H9 (cell line): ENCODE results near the gene METTL9. TPM values are rescaled to one million over a fixed set of nuclear protein-coding genes. Genes with fewer than 3 reads are reported as not detected.

ENCODE experiments used
- DNase-seq: peaks from one replicate; pipeline ENCODE4 v3.0.0-alpha.2; 2017
- H2AFZ ChIP-seq: one replicate; pipeline ENCODE4 v1.6.1; 2013; ENCODE audit warnings: mild to moderate bottlenecking, low read length, control low read depth, moderate library complexity
- H2AK5ac ChIP-seq: 2 replicates; pipeline ENCODE4 v1.6.1; 2013; ENCODE audit warnings: low read length, control low read depth, mixed read lengths; ENCODE audit not compliant: insufficient read length
- H2BK120ac ChIP-seq: one replicate; pipeline ENCODE4 v1.6.1; 2013; ENCODE audit warnings: low read depth, mild to moderate bottlenecking, low read length, control low read depth, inconsistent platforms; ENCODE audit not compliant: poor library complexity, severe bottlenecking
- H2BK12ac ChIP-seq: 2 replicates; pipeline ENCODE4 v1.6.1; 2013; ENCODE audit warnings: low read length, control low read depth, mixed read lengths, low read depth; ENCODE audit not compliant: insufficient read length
- H2BK15ac ChIP-seq: 2 replicates; pipeline ENCODE4 v1.6.1; 2013; ENCODE audit warnings: low read depth, low read length, control low read depth
- H2BK20ac ChIP-seq: one replicate; pipeline ENCODE4 v1.6.1; 2013; ENCODE audit warnings: low read depth, mild to moderate bottlenecking, low read length, control low read depth, inconsistent platforms; ENCODE audit not compliant: poor library complexity, severe bottlenecking
- H2BK5ac ChIP-seq: 2 replicates; pipeline ENCODE4 v1.6.1; 2013; ENCODE audit warnings: low read length, control low read depth, mixed read lengths; ENCODE audit not compliant: insufficient read length
- H3K14ac ChIP-seq: 2 replicates; pipeline ENCODE4 v1.6.1; 2013; ENCODE audit warnings: low read length, control low read depth; ENCODE audit not compliant: insufficient read depth
- H3K18ac ChIP-seq: 2 replicates; pipeline ENCODE4 v1.6.1; 2013; ENCODE audit warnings: low read depth, mild to moderate bottlenecking, mixed read lengths, low read length, control low read depth; ENCODE audit not compliant: insufficient read length
- H3K23ac ChIP-seq: 2 replicates; pipeline ENCODE4 v1.6.1; 2013; ENCODE audit warnings: low read length, control low read depth, mixed read lengths, low read depth; ENCODE audit not compliant: insufficient read length
- H3K23me2 ChIP-seq: 2 replicates; pipeline ENCODE4 v1.6.1; 2013; ENCODE audit warnings: low read depth, mild to moderate bottlenecking, mixed read lengths, low read length, control low read depth; ENCODE audit not compliant: insufficient read length, poor library complexity, severe bottlenecking
- H3K27ac ChIP-seq: 2 replicates; pipeline ENCODE4 v1.5.1; 2013; ENCODE audit warnings: low read length, control low read depth, mixed read lengths, low read depth; ENCODE audit not compliant: insufficient read length
- H3K27me3 ChIP-seq: 2 replicates; pipeline ENCODE4 v1.6.1; 2013; ENCODE audit warnings: low read length, control low read depth, inconsistent platforms; ENCODE audit not compliant: insufficient read depth
- H3K4ac ChIP-seq: 2 replicates; pipeline ENCODE4 v1.6.1; 2013; ENCODE audit warnings: low read depth, mild to moderate bottlenecking, control low read depth, inconsistent platforms, low read length, moderate library complexity
- H3K4me1 ChIP-seq: 2 replicates; pipeline ENCODE4 v1.6.1; 2013; ENCODE audit warnings: low read length, control low read depth, inconsistent platforms; ENCODE audit not compliant: insufficient read depth
- H3K4me2 ChIP-seq: 2 replicates; pipeline ENCODE4 v1.6.1; 2013; ENCODE audit warnings: low read length, control low read depth, mixed read lengths; ENCODE audit not compliant: insufficient read length, insufficient read depth
- H3K56ac ChIP-seq: 2 replicates; pipeline ENCODE4 v1.6.1; 2013; ENCODE audit warnings: low read depth, mild to moderate bottlenecking, mixed read lengths, low read length, control low read depth; ENCODE audit not compliant: insufficient read length
- H3K79me1 ChIP-seq: 2 replicates; pipeline ENCODE4 v1.6.1; 2013; ENCODE audit warnings: low read depth, mild to moderate bottlenecking, moderate library complexity, low read length, control low read depth, inconsistent platforms; ENCODE audit not compliant: insufficient read depth, poor library complexity, severe bottlenecking
- H3K79me2 ChIP-seq: 2 replicates; pipeline ENCODE4 v1.6.1; 2013; ENCODE audit warnings: low read length, control low read depth, inconsistent platforms; ENCODE audit not compliant: insufficient read depth
- H3K9ac ChIP-seq: 2 replicates; pipeline ENCODE4 v1.6.1; 2013; ENCODE audit warnings: low read length, control low read depth, mixed read lengths; ENCODE audit not compliant: insufficient read length; ENCODE audit errors: extremely low read depth
- H3K9me3 ChIP-seq: one replicate; pipeline ENCODE4 v1.6.1; 2013; ENCODE audit warnings: low read depth, low read length, inconsistent platforms; ENCODE audit not compliant: control insufficient read depth
- H3T11ph ChIP-seq: one replicate; pipeline ENCODE4 v1.6.1; 2013; ENCODE audit warnings: mild to moderate bottlenecking, low read length, control low read depth, inconsistent platforms
- H4K20me1 ChIP-seq: one replicate; pipeline ENCODE4 v1.6.1; 2013; ENCODE audit not compliant: control insufficient read depth, insufficient read length, insufficient read depth
- H4K5ac ChIP-seq: 2 replicates; pipeline ENCODE4 v1.6.1; 2013; ENCODE audit warnings: low read depth, mild to moderate bottlenecking, mixed read lengths, low read length, control low read depth; ENCODE audit not compliant: insufficient read length
- H4K8ac ChIP-seq: replicated peaks from 2 replicates; pipeline ENCODE4 v1.6.1; 2013; ENCODE audit warnings: low read length, control low read depth, mixed read lengths, low read depth; ENCODE audit not compliant: insufficient read length
- H4K91ac ChIP-seq: 2 replicates; pipeline ENCODE4 v1.6.1; 2013; ENCODE audit warnings: low read depth, mild to moderate bottlenecking, moderate library complexity, mixed read lengths, low read length, control low read depth; ENCODE audit not compliant: insufficient read length
- H3K27ac Mint-ChIP-seq, 3 experiments: 2 replicates in 2 of 3; 3 replicates in 1 of 3; pipeline ENCODE4 v1.8.0; 2020 to 2021; ENCODE audit warnings: mixed read lengths in 3 of 3, mild to moderate bottlenecking in 1 of 3, moderate library complexity in 1 of 3
- H3K27me3 Mint-ChIP-seq: 2 replicates; pipeline ENCODE4 v1.8.0; 2021; ENCODE audit warnings: low read depth, mild to moderate bottlenecking, moderate library complexity, mixed read lengths
- H3K36me3 Mint-ChIP-seq, 3 experiments: 2 replicates in 2 of 3; 3 replicates in 1 of 3; pipeline ENCODE4 v1.8.0; 2020 to 2021; ENCODE audit warnings: low read depth in 3 of 3, mixed read lengths in 3 of 3; ENCODE audit not compliant: insufficient read depth in 1 of 3
- H3K4me1 Mint-ChIP-seq, 2 experiments: 2 replicates each; pipeline ENCODE4 v1.8.0; 2020; ENCODE audit warnings: mixed read lengths in 2 of 2
- H3K4me3 Mint-ChIP-seq, 2 experiments: 2 replicates in 1 of 2; 3 replicates in 1 of 2; pipeline ENCODE4 v1.8.0; 2020 to 2021; ENCODE audit warnings: mild to moderate bottlenecking in 2 of 2, mixed read lengths in 2 of 2, moderate library complexity in 1 of 2
- H3K9me3 Mint-ChIP-seq, 2 experiments: 2 replicates in 1 of 2; 3 replicates in 1 of 2; pipeline ENCODE4 v1.8.0; 2020; ENCODE audit warnings: mild to moderate bottlenecking in 2 of 2, mixed read lengths in 2 of 2, moderate library complexity in 1 of 2
- CTCF ChIP-seq: fragments of 200-600 bp; sonication (generic); conservative IDR thresholded peaks from 3 replicates; pipeline ENCODE4 v1.8.0; 2021; ENCODE audit warnings: antibody characterized with exemption, mild to moderate bottlenecking
- WGBS: extraction: QIAGEN DNeasy Blood & Tissue Kit; methylation state at CpG from one replicate; pipeline ENCODE4 v1.1.7; 2013; ENCODE audit warnings: missing lambda C conversion rate, low lambda C conversion rate, mixed read lengths; ENCODE audit not compliant: insufficient read length; ENCODE audit errors: extremely low coverage; 5-methylcytosine and 5-hydroxymethylcytosine counted together
- total RNA-seq: library from RNA; stranded (reverse); gene quantifications from 2 replicates; pipeline ENCODE4 v1.2.1, GENCODE V29; 2021

The METTL9 gene
- total RNA-seq, 1 experiment from 2014 or later, result 108 TPM

DNA sequence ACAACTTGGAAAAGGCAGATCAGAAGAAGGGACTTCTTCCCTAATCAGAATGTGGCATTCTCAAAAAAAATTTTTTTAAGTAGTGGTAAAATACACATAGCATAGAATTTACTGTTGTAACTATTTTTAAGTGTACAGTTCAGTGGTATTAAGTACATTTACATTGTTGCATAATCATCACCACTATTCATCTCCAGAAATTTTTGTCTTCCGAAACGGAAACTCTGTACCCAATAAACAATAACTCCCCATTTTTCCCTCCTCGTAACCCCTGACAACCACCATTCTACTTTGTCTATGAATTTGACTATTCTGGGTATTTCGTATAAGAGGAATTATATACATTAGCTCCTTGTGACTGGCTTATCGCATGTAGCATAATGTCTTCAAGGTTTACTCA, 18.9 kb downstream of the METTL9 start:
- no peak overlapping the region for H3K27ac ChIP-seq
- no peak overlapping the region for H3K4me2 ChIP-seq
- no peaks in the 10 kb centered on the region for H3K27me3 ChIP-seq
- H2BK5ac ChIP-seq, result no peak overlapping the region
- H3K23ac ChIP-seq, result no peak overlapping the region
- no peaks in the 10 kb centered on the region for H3K9me3 Mint-ChIP-seq
- no peak overlapping the region for H2BK120ac ChIP-seq
- no peaks in the 10 kb centered on the region for H3K23me2 ChIP-seq
- H3K18ac ChIP-seq, result no peak overlapping the region
- no peak overlapping the region for H3K56ac ChIP-seq
- H2AFZ ChIP-seq, result no peak overlapping the region
- H2BK20ac ChIP-seq, result no peak overlapping the region
- H3K9me3 ChIP-seq, result no peaks in the 10 kb centered on the region
- H4K91ac ChIP-seq, result no peak overlapping the region
- no peak overlapping the region for H2BK15ac ChIP-seq
- TF ChIP-seq CTCF, result no peak
- no peak overlapping the region for H3K14ac ChIP-seq
- no peak overlapping the region for H2AK5ac ChIP-seq
- no peak overlapping the region for H2BK12ac ChIP-seq
- no peak overlapping the region for H3K4me3 Mint-ChIP-seq
- peaks cover 4 to 46% (median 28%) of the 10 kb centered on the region in 3 experiments; a peak in 6 of 7 replicates for H3K36me3 Mint-ChIP-seq
- H4K5ac ChIP-seq, result no peak overlapping the region
- H3K27ac Mint-ChIP-seq, result no peak overlapping the region
- no peak overlapping the region for H3T11ph ChIP-seq
- H3K4ac ChIP-seq, result no peak overlapping the region
- 0 out of 4 replicates have a peak, but pooled peaks cover 0 to 3% of the 10 kb centered on the region in 2 experiments for H3K4me1 Mint-ChIP-seq
- peaks cover 10% of the 10 kb centered on the region for H3K79me1 ChIP-seq
- no peaks in the 10 kb centered on the region for H4K20me1 ChIP-seq
- no peaks in the 10 kb centered on the region for H3K4me1 ChIP-seq
- H3K79me2 ChIP-seq, result no peaks in the 10 kb centered on the region; the same call in 1 of the 2 replicates
- DNase-seq, result no peak
- H4K8ac ChIP-seq, result no peak overlapping the region
- WGBS, result no CpG with 5 or more reads among the region's 5 CpGs
- no peaks in the 10 kb centered on the region for H3K27me3 Mint-ChIP-seq
- H3K9ac ChIP-seq, result no peak overlapping the region
